ENCODE results near the gene NCOA3.

DNA sequence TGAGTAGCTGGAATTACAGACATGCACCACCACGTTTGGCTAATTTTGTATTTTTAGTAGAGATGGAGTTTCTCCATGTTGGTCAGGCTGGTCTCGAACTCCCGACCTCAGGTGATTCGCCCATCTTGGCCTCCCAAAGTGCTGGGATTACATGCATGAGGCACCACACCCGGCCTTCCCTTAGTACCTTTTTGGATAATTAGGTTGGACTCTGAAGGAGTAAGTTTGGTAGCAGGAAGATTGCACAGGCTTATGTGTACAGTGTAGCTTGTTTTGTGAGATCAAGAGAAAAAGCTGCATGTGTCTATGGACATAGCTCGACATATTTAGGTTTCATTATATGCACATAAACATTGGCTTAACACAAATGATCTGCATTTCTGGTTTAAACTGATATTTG, 116.8 kb downstream of the NCOA3 start:
- TF ChIP-seq JUND (IDR thresholded peaks at IDR 0.05) (no peak), NRF1 (IDR thresholded peaks at IDR 0.05; ENCODE audit: low read depth, low read length) (no peak), GABPA (IDR thresholded peaks at IDR 0.05; ENCODE audit: low read depth) (no peak), RFX5 (IDR thresholded peaks at IDR 0.05; ENCODE audit: low read length) (no peak), CHD2 (IDR thresholded peaks at IDR 0.05; ENCODE audit: low read length, partially characterized antibody) (no peak), POLR2AphosphoS5 (IDR thresholded peaks at IDR 0.05; ENCODE audit: low read depth, low read length) (no peak), SMC3 (IDR thresholded peaks at IDR 0.05; ENCODE audit: low read depth, low read length) (no peak), GATA2 (CRISPR knock-in tag; IDR thresholded peaks at IDR 0.05) (no peak), RAD21 (IDR thresholded peaks at IDR 0.05; ENCODE audit: low read length) (no peak)
- TF ChIP-seq, protein P1, sequence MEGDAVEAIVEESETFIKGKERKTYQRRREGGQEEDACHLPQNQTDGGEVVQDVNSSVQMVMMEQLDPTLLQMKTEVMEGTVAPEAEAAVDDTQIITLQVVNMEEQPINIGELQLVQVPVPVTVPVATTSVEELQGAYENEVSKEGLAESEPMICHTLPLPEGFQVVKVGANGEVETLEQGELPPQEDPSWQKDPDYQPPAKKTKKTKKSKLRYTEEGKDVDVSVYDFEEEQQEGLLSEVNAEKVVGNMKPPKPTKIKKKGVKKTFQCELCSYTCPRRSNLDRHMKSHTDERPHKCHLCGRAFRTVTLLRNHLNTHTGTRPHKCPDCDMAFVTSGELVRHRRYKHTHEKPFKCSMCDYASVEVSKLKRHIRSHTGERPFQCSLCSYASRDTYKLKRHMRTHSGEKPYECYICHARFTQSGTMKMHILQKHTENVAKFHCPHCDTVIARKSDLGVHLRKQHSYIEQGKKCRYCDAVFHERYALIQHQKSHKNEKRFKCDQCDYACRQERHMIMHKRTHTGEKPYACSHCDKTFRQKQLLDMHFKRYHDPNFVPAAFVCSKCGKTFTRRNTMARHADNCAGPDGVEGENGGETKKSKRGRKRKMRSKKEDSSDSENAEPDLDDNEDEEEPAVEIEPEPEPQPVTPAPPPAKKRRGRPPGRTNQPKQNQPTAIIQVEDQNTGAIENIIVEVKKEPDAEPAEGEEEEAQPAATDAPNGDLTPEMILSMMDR (IDR thresholded peaks at IDR 0.05) = no peak
- TF ChIP-seq, protein P2, sequence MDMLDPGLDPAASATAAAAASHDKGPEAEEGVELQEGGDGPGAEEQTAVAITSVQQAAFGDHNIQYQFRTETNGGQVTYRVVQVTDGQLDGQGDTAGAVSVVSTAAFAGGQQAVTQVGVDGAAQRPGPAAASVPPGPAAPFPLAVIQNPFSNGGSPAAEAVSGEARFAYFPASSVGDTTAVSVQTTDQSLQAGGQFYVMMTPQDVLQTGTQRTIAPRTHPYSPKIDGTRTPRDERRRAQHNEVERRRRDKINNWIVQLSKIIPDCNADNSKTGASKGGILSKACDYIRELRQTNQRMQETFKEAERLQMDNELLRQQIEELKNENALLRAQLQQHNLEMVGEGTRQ (IDR thresholded peaks at IDR 0.05; ENCODE audit: borderline replicate concordance, low read depth, low read length) = no peak
- TF ChIP-seq, protein P3, sequence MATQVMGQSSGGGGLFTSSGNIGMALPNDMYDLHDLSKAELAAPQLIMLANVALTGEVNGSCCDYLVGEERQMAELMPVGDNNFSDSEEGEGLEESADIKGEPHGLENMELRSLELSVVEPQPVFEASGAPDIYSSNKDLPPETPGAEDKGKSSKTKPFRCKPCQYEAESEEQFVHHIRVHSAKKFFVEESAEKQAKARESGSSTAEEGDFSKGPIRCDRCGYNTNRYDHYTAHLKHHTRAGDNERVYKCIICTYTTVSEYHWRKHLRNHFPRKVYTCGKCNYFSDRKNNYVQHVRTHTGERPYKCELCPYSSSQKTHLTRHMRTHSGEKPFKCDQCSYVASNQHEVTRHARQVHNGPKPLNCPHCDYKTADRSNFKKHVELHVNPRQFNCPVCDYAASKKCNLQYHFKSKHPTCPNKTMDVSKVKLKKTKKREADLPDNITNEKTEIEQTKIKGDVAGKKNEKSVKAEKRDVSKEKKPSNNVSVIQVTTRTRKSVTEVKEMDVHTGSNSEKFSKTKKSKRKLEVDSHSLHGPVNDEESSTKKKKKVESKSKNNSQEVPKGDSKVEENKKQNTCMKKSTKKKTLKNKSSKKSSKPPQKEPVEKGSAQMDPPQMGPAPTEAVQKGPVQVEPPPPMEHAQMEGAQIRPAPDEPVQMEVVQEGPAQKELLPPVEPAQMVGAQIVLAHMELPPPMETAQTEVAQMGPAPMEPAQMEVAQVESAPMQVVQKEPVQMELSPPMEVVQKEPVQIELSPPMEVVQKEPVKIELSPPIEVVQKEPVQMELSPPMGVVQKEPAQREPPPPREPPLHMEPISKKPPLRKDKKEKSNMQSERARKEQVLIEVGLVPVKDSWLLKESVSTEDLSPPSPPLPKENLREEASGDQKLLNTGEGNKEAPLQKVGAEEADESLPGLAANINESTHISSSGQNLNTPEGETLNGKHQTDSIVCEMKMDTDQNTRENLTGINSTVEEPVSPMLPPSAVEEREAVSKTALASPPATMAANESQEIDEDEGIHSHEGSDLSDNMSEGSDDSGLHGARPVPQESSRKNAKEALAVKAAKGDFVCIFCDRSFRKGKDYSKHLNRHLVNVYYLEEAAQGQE (IDR thresholded peaks at IDR 0.05; ENCODE audit: low read depth, low read length) = no peak

All from SK-N-SH (cell line).